Epithelial cell of prostate (primary cell): ENCODE measurements around the gene RERE.

Experiments
- DNase-seq: peaks from one replicate; pipeline ENCODE4 v3.0.0-alpha.2; 2011; ENCODE audit warnings: low read depth, low spot score
- H3K27ac ChIP-seq: fragments of 450-650 bp; 2 replicates; pipeline ENCODE4 v1.5.1; 2017; ENCODE audit warnings: mild to moderate bottlenecking

Gene RERE

GRCh38 chr1:8339203-8339600, 478.2 kb downstream of the RERE start:
- no peak overlapping the region for H3K27ac ChIP-seq
- no peak for DNase-seq

- no peak for DNase-seq
- H3K27ac ChIP-seq: no peak overlapping the region
These were observed 478.8 kb downstream of the RERE start for GRCh38 chr1:8338526-8339202.

- no peak overlapping the region for H3K27ac ChIP-seq
- DNase-seq: no peak
These were observed 479.5 kb downstream of the RERE start for GRCh38 chr1:8337776-8338525.

- H3K27ac ChIP-seq: no peak overlapping the region
- no peak for DNase-seq
These were observed 482.2 kb downstream of the RERE start for GRCh38 chr1:8335246-8335645.

- no peak for DNase-seq
- no peak overlapping the region for H3K27ac ChIP-seq
These were observed 483.2 kb downstream of the RERE start for GRCh38 chr1:8334106-8334851.

- no peak for DNase-seq
- no peak overlapping the region for H3K27ac ChIP-seq
These were observed 484.0 kb downstream of the RERE start for GRCh38 chr1:8333246-8333987.

GRCh38 chr1:8332806-8333205, 484.6 kb downstream of the RERE start:
- no peak overlapping the region for H3K27ac ChIP-seq
- DNase-seq: no peak

- H3K27ac ChIP-seq: no peak overlapping the region
- no peak for DNase-seq
These were observed 486.9 kb downstream of the RERE start for GRCh38 chr1:8330271-8331125.

GRCh38 chr1:8329858-8330257, 487.6 kb downstream of the RERE start:
- no peak overlapping the region for H3K27ac ChIP-seq
- DNase-seq: no peak

- no peak overlapping the region for H3K27ac ChIP-seq
- no peak for DNase-seq
These were observed 488.0 kb downstream of the RERE start for GRCh38 chr1:8329439-8329838.

GRCh38 chr1:8328271-8328670, 489.2 kb downstream of the RERE start:
- DNase-seq: no peak
- no peak overlapping the region for H3K27ac ChIP-seq

- no peak for DNase-seq
- no peak overlapping the region for H3K27ac ChIP-seq
These were observed 491.2 kb downstream of the RERE start for GRCh38 chr1:8326265-8326664.

GRCh38 chr1:8325771-8326170, 491.7 kb downstream of the RERE start:
- no peak for DNase-seq
- no peak overlapping the region for H3K27ac ChIP-seq

- no peak for DNase-seq
- H3K27ac ChIP-seq: no peak overlapping the region
These were observed 493.1 kb downstream of the RERE start for GRCh38 chr1:8324176-8324810.

GRCh38 chr1:8323706-8324105, 493.7 kb downstream of the RERE start:
- H3K27ac ChIP-seq: no peak overlapping the region
- DNase-seq: no peak

GRCh38 chr1:8321612-8322011, 495.8 kb downstream of the RERE start:
- DNase-seq: no peak
- H3K27ac ChIP-seq: no peak overlapping the region

GRCh38 chr1:8318436-8318835, 499.0 kb downstream of the RERE start:
- DNase-seq: no peak

GRCh38 chr1:8317647-8318381, 499.6 kb downstream of the RERE start, which contains the start of gene SLC45A1:
TSS of gene SLC45A1 (plus strand) at chr1:8318114. CDS start at chr1:8324330, 6,216 bp downstream.
- no peak for DNase-seq
- H3K27ac ChIP-seq: no peak within 1 kb of the TSS

More at GRCh38 chr1:8318436-8318835, 499.0 kb downstream of the RERE start:
- no peak overlapping the region for H3K27ac ChIP-seq
